ENCODE measurements around the gene TRAPPC1.
A peak's percentile ranks its signal among the peaks of the same experiment; 100 is the strongest.

TRAPPC1 gene

GRCh38 chr17:7922845-7923628, 8.7 kb downstream of the TRAPPC1 start:
- H3K27ac ChIP-seq (ENCODE audit: insufficient read depth, low read length, poor library complexity, severe bottlenecking), result peak overlapping the region; percentile 56
- DNase-seq, result peak; percentile 69 to 74 (median 69)
- peak overlapping the region; percentile 58 for H3K4me3 ChIP-seq (ENCODE audit: insufficient read depth, low read depth, low read length, poor library complexity, severe bottlenecking)
- H3K36me3 ChIP-seq (ENCODE audit: control insufficient read depth, insufficient read depth, low read length), result no peaks in the 10 kb centered on the region
- H3K27me3 ChIP-seq (replicated peaks; ENCODE audit: control insufficient read depth, insufficient read depth, low read length, poor library complexity, severe bottlenecking), result no peaks in the 10 kb centered on the region
- H3K4me1 ChIP-seq (ENCODE audit: control insufficient read depth, insufficient read depth, low read length, poor library complexity, severe bottlenecking), result peaks cover 11% of the 10 kb centered on the region
- H3K9me3 ChIP-seq (ENCODE audit: control insufficient read depth, low read length), result no peaks in the 10 kb centered on the region

GRCh38 chr17:7922269-7922844, 9.4 kb downstream of the TRAPPC1 start:
- no peak for DNase-seq
- Histone ChIP-seq H3K36me3 (ENCODE audit: control insufficient read depth, insufficient read depth, low read length) (no peaks in the 10 kb centered on the region), H3K9me3 (ENCODE audit: control insufficient read depth, low read length) (no peaks in the 10 kb centered on the region), H3K27ac (ENCODE audit: insufficient read depth, low read length, poor library complexity, severe bottlenecking) (peak overlapping the region; percentile 56), H3K4me3 (ENCODE audit: insufficient read depth, low read depth, low read length, poor library complexity, severe bottlenecking) (peak overlapping the region; percentile 58), H3K27me3 (replicated peaks; ENCODE audit: control insufficient read depth, insufficient read depth, low read length, poor library complexity, severe bottlenecking) (no peaks in the 10 kb centered on the region), H3K4me1 (ENCODE audit: control insufficient read depth, insufficient read depth, low read length, poor library complexity, severe bottlenecking) (peaks cover 11% of the 10 kb centered on the region)

GRCh38 chr17:7916808-7917207, 14.9 kb downstream of the TRAPPC1 start:
- H3K4me3 ChIP-seq (ENCODE audit: insufficient read depth, low read depth, low read length, poor library complexity, severe bottlenecking), result no peak overlapping the region
- no peaks in the 10 kb centered on the region for H3K27me3 ChIP-seq (replicated peaks; ENCODE audit: control insufficient read depth, insufficient read depth, low read length, poor library complexity, severe bottlenecking)
- no peak overlapping the region for H3K27ac ChIP-seq (ENCODE audit: insufficient read depth, low read length, poor library complexity, severe bottlenecking)

GRCh38 chr17:7916385-7916682, 15.4 kb downstream of the TRAPPC1 start:
- Histone ChIP-seq H3K4me3 (ENCODE audit: insufficient read depth, low read depth, low read length, poor library complexity, severe bottlenecking) (peak overlapping the region; percentile 33), H3K27me3 (replicated peaks; ENCODE audit: control insufficient read depth, insufficient read depth, low read length, poor library complexity, severe bottlenecking) (no peaks in the 10 kb centered on the region)

More at GRCh38 chr17:7916808-7917207, 14.9 kb downstream of the TRAPPC1 start:
- peaks cover 5% of the 10 kb centered on the region for H3K36me3 ChIP-seq (ENCODE audit: control insufficient read depth, insufficient read depth, low read length)
- H3K9me3 ChIP-seq (ENCODE audit: control insufficient read depth, low read length), result no peaks in the 10 kb centered on the region
- no peak for DNase-seq
- peaks cover 20% of the 10 kb centered on the region for H3K4me1 ChIP-seq (ENCODE audit: control insufficient read depth, insufficient read depth, low read length, poor library complexity, severe bottlenecking)

GRCh38 chr17:7915611-7916384, 15.9 kb downstream of the TRAPPC1 start, which contains the start of gene RNF227:
Gene RNF227, minus strand, starts transcription at chr17:7916289. Its CDS starts 94 bp downstream, at chr17:7916195.
- H3K36me3 ChIP-seq (ENCODE audit: control insufficient read depth, insufficient read depth, low read length), result peaks cover 15% of the 10 kb centered on the region
- peak; percentile 74 to 81 (median 74) for DNase-seq
- H3K9me3 ChIP-seq (ENCODE audit: control insufficient read depth, low read length), result no peaks in the 10 kb centered on the region
- peak within 1 kb of the TSS; percentile 75 for H3K27ac ChIP-seq (ENCODE audit: insufficient read depth, low read length, poor library complexity, severe bottlenecking)
- H3K4me1 ChIP-seq (ENCODE audit: control insufficient read depth, insufficient read depth, low read length, poor library complexity, severe bottlenecking), result peaks cover 20% of the 10 kb centered on the region
- no peaks in the 10 kb centered on the region for H3K27me3 ChIP-seq (replicated peaks; ENCODE audit: control insufficient read depth, insufficient read depth, low read length, poor library complexity, severe bottlenecking)
- H3K4me3 ChIP-seq (ENCODE audit: insufficient read depth, low read depth, low read length, poor library complexity, severe bottlenecking), result peak within 1 kb of the TSS; percentile 72

More at GRCh38 chr17:7916385-7916682, 15.4 kb downstream of the TRAPPC1 start:
- DNase-seq, result no peak
- Histone ChIP-seq H3K9me3 (ENCODE audit: control insufficient read depth, low read length) (no peaks in the 10 kb centered on the region), H3K4me1 (ENCODE audit: control insufficient read depth, insufficient read depth, low read length, poor library complexity, severe bottlenecking) (peaks cover 20% of the 10 kb centered on the region), H3K36me3 (ENCODE audit: control insufficient read depth, insufficient read depth, low read length) (peaks cover 10% of the 10 kb centered on the region), H3K27ac (ENCODE audit: insufficient read depth, low read length, poor library complexity, severe bottlenecking) (peak overlapping the region; percentile 75)

- Histone ChIP-seq H3K4me1 (ENCODE audit: control insufficient read depth, insufficient read depth, low read length, poor library complexity, severe bottlenecking) (peaks cover 20% of the 10 kb centered on the region), H3K9me3 (ENCODE audit: control insufficient read depth, low read length) (no peaks in the 10 kb centered on the region), H3K4me3 (ENCODE audit: insufficient read depth, low read depth, low read length, poor library complexity, severe bottlenecking) (peak overlapping the region; percentile 72), H3K36me3 (ENCODE audit: control insufficient read depth, insufficient read depth, low read length) (peaks cover 21% of the 10 kb centered on the region), H3K27ac (ENCODE audit: insufficient read depth, low read length, poor library complexity, severe bottlenecking) (peak overlapping the region; percentile 75), H3K27me3 (replicated peaks; ENCODE audit: control insufficient read depth, insufficient read depth, low read length, poor library complexity, severe bottlenecking) (no peaks in the 10 kb centered on the region)
- DNase-seq, result no peak
These were observed 16.6 kb downstream of the TRAPPC1 start for GRCh38 chr17:7915179-7915610.

- no peaks in the 10 kb centered on the region for H3K27me3 ChIP-seq (replicated peaks; ENCODE audit: control insufficient read depth, insufficient read depth, low read length, poor library complexity, severe bottlenecking)
- peaks cover 20% of the 10 kb centered on the region for H3K4me1 ChIP-seq (ENCODE audit: control insufficient read depth, insufficient read depth, low read length, poor library complexity, severe bottlenecking)
- peak overlapping the region; percentile 5 for H3K27ac ChIP-seq (ENCODE audit: insufficient read depth, low read length, poor library complexity, severe bottlenecking)
- H3K4me3 ChIP-seq (ENCODE audit: insufficient read depth, low read depth, low read length, poor library complexity, severe bottlenecking), result no peak overlapping the region
- H3K36me3 ChIP-seq (ENCODE audit: control insufficient read depth, insufficient read depth, low read length), result peaks cover 42% of the 10 kb centered on the region
- no peaks in the 10 kb centered on the region for H3K9me3 ChIP-seq (ENCODE audit: control insufficient read depth, low read length)
- peak in 1 of 3 donors; percentile 31 for DNase-seq
These were observed 18.7 kb downstream of the TRAPPC1 start for GRCh38 chr17:7912927-7913524.

GRCh38 chr17:7911116-7911515, 20.6 kb downstream of the TRAPPC1 start:
- H3K4me1 ChIP-seq (ENCODE audit: control insufficient read depth, insufficient read depth, low read length, poor library complexity, severe bottlenecking), result peaks cover 10% of the 10 kb centered on the region
- H3K4me3 ChIP-seq (ENCODE audit: insufficient read depth, low read depth, low read length, poor library complexity, severe bottlenecking), result no peak overlapping the region
- H3K9me3 ChIP-seq (ENCODE audit: control insufficient read depth, low read length), result no peaks in the 10 kb centered on the region
- H3K27ac ChIP-seq (ENCODE audit: insufficient read depth, low read length, poor library complexity, severe bottlenecking), result no peak overlapping the region
- H3K36me3 ChIP-seq (ENCODE audit: control insufficient read depth, insufficient read depth, low read length), result peaks cover 61% of the 10 kb centered on the region
- no peak for DNase-seq
- no peaks in the 10 kb centered on the region for H3K27me3 ChIP-seq (replicated peaks; ENCODE audit: control insufficient read depth, insufficient read depth, low read length, poor library complexity, severe bottlenecking)

- Histone ChIP-seq H3K27me3 (replicated peaks; ENCODE audit: control insufficient read depth, insufficient read depth, low read length, poor library complexity, severe bottlenecking) (no peaks in the 10 kb centered on the region), H3K4me1 (ENCODE audit: control insufficient read depth, insufficient read depth, low read length, poor library complexity, severe bottlenecking) (peaks cover 8% of the 10 kb centered on the region), H3K9me3 (ENCODE audit: control insufficient read depth, low read length) (no peaks in the 10 kb centered on the region), H3K27ac (ENCODE audit: insufficient read depth, low read length, poor library complexity, severe bottlenecking) (no peak overlapping the region), H3K4me3 (ENCODE audit: insufficient read depth, low read depth, low read length, poor library complexity, severe bottlenecking) (no peak overlapping the region), H3K36me3 (ENCODE audit: control insufficient read depth, insufficient read depth, low read length) (peaks cover 65% of the 10 kb centered on the region)
- DNase-seq, result no peak
These were observed 21.0 kb downstream of the TRAPPC1 start for GRCh38 chr17:7910711-7911110.
